Thoracic aorta (tissue), 2 donors: ENCODE results near the gene RPS6KA3. TPM values are rescaled to one million over a fixed set of nuclear protein-coding genes. Genes with fewer than 3 reads are reported as not detected.

ENCODE experiments used
- ATAC-seq: fragments of 150-250 bp; one replicate; pipeline ENCODE4 v1.8.0; 2017; ENCODE audit warnings: low read depth; ENCODE audit not compliant: insufficient number of reproducible peaks, low FRiP score
- DNase-seq: peaks from one replicate; pipeline ENCODE4 v3.0.0-alpha.2; 2020; ENCODE audit warnings: low spot score
- H3K27ac ChIP-seq, 2 donors: fragments of 200-600 bp; sonication (generic); 1 replicate in 1 of 2; 2 replicates in 1 of 2; pipeline ENCODE4 v1.5.1; 2016; ENCODE audit warnings: mild to moderate bottlenecking in 2 of 2, moderate library complexity in 2 of 2
- H3K27me3 ChIP-seq: fragments of 200-600 bp; sonication (generic); replicated peaks from 2 replicates; pipeline ENCODE4 v1.6.0; 2016; ENCODE audit warnings: mild to moderate bottlenecking; ENCODE audit not compliant: insufficient read depth
- H3K36me3 ChIP-seq: fragments of 200-600 bp; sonication (generic); one replicate; pipeline ENCODE4 v1.5.1; 2016
- H3K4me1 ChIP-seq, 2 donors: fragments of 200-600 bp; sonication (generic); 1 replicate in 1 of 2; 2 replicates in 1 of 2; pipeline versions ENCODE4 v1.5.1 to v1.6.0; 2016; ENCODE audit warnings: low read depth in 2 of 2, mild to moderate bottlenecking in 1 of 2; ENCODE audit not compliant: control insufficient read depth in 1 of 2
- H3K4me3 ChIP-seq: fragments of 200-600 bp; sonication (generic); 2 replicates; pipeline ENCODE4 v1.5.1; 2016; ENCODE audit warnings: mild to moderate bottlenecking
- H3K9me3 ChIP-seq: fragments of 200-600 bp; sonication (generic); 2 replicates; pipeline ENCODE4 v1.5.1; 2016
- CTCF ChIP-seq: fragments of 200-600 bp; sonication (generic); IDR thresholded peaks from one replicate; pipeline ENCODE4 v1.5.1; 2019; ENCODE audit warnings: antibody characterized with exemption
- total RNA-seq, 2 donors: library from RNA; depleted of rRNA; stranded (reverse); fragments of >200 nt; gene quantifications; one replicate each; pipeline versions ENCODE4 v1.1.0 to v1.2.3, GENCODE V29; 2016

The RPS6KA3 gene
- total RNA-seq, 2 donors from 2014 or later = 24.0 to 64.5 TPM

GRCh38 chrX:20233336-20233735 is 33.4 kb downstream of the RPS6KA3 start:
- Histone ChIP-seq H3K4me3 (no peak overlapping the region), H3K27ac (no peak overlapping the region), H3K4me1 (no peaks in the 10 kb centered on the region), H3K9me3 (no peaks in the 10 kb centered on the region), H3K36me3 (no peaks in the 10 kb centered on the region), H3K27me3 (no peaks in the 10 kb centered on the region)
- no peak for DNase-seq
- no peak for TF ChIP-seq CTCF
- ATAC-seq = no peak

- no peak for TF ChIP-seq CTCF
- Histone ChIP-seq H3K27ac (no peak overlapping the region), H3K27me3 (no peaks in the 10 kb centered on the region), H3K4me1 (peaks cover 0 to 5% of the 10 kb centered on the region in 2 donors), H3K4me3 (no peak overlapping the region), H3K36me3 (no peaks in the 10 kb centered on the region), H3K9me3 (no peaks in the 10 kb centered on the region)
- no peak for ATAC-seq
- no peak for DNase-seq
These were observed 35.1 kb downstream of the RPS6KA3 start for GRCh38 chrX:20231598-20231997.

- no peaks in the 10 kb centered on the region for H3K9me3 ChIP-seq
- TF ChIP-seq CTCF = no peak
- ATAC-seq (no peak), DNase-seq (no peak)
- no peaks in the 10 kb centered on the region for H3K27me3 ChIP-seq
- no peak overlapping the region for H3K4me3 ChIP-seq
- no peaks in the 10 kb centered on the region for H3K36me3 ChIP-seq
- H3K27ac ChIP-seq = no peak overlapping the region
- peaks cover 0 to 11% of the 10 kb centered on the region in 2 donors for H3K4me1 ChIP-seq
These were observed 36.3 kb downstream of the RPS6KA3 start for GRCh38 chrX:20230406-20230805.

- no peak for TF ChIP-seq CTCF
These were observed 37.6 kb downstream of the RPS6KA3 start for GRCh38 chrX:20229155-20229554.

GRCh38 chrX:20228245-20228644 is 38.5 kb downstream of the RPS6KA3 start:
- no peak overlapping the region for H3K4me3 ChIP-seq
- H3K9me3 ChIP-seq = no peaks in the 10 kb centered on the region
- ATAC-seq (no peak), DNase-seq (no peak)
- H3K36me3 ChIP-seq = no peaks in the 10 kb centered on the region
- no peak overlapping the region for H3K27ac ChIP-seq
- H3K27me3 ChIP-seq = no peaks in the 10 kb centered on the region
- TF ChIP-seq CTCF = no peak
- H3K4me1 ChIP-seq = peaks cover 0 to 16% of the 10 kb centered on the region in 2 donors

More at GRCh38 chrX:20229155-20229554, 37.6 kb downstream of the RPS6KA3 start:
- Histone ChIP-seq H3K9me3 (no peaks in the 10 kb centered on the region), H3K4me3 (no peak overlapping the region), H3K27ac (no peak overlapping the region), H3K27me3 (no peaks in the 10 kb centered on the region), H3K36me3 (no peaks in the 10 kb centered on the region), H3K4me1 (peaks cover 0 to 16% of the 10 kb centered on the region in 2 donors)
- no peak for DNase-seq
- no peak for ATAC-seq
